ENCODE measurements around the gene ATP8B1.
A peak's percentile ranks its signal among the peaks of the same experiment; 100 is the strongest.
"Not testable (repeated sequence)": the region's sequence is repeated elsewhere in the genome, so short reads cannot be mapped to it uniquely, and the experiment has no call there.

The ATP8B1 gene

GRCh38 chr18:57730146-57730545 lies 73.0 kb downstream of the ATP8B1 start:
- no peaks in the 10 kb centered on the region for H3K4me1 ChIP-seq
- H3K9me3 ChIP-seq, result no peaks in the 10 kb centered on the region
- no peaks in the 10 kb centered on the region for H3K27me3 ChIP-seq (ENCODE audit: low read depth)
- no peak overlapping the region for H3K4me3 ChIP-seq
- no peak for DNase-seq (ENCODE audit: low spot score in 2 of 2)
- H3K36me3 ChIP-seq (replicated peaks), result no peaks in the 10 kb centered on the region
- in situ Hi-C loops (cut with MboI; ENCODE audit: low sequenced_read_pairs), result no loop called here

DNA sequence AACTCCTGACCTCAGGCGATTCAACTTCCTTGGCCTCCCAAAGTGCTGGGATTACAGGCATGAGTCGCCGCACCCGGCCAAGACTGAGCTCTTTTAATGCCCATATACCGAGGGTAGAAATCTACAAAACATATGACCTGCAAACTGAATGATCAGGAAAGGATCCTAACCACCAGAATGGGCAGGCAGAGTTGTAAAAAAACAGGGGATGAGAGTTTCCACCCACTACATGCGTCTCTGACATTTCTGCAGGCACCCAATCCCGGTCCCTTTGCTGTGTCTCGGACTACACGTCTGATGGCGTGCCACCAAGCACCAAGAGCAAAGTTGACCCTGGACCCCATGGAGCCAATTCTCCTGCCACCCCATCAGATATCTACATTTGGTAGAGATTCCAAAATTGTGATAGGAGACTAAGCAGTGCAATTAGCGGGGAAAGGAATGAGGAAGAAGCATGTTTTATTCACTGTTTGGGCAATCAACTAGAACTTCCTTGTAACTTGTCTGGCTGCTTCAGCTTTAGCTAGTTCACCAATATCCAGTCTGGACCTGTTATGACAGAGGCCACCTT lies 74.1 kb downstream of the ATP8B1 start:
- Histone ChIP-seq H3K9me3 (no peaks in the 10 kb centered on the region), H3K4me3 (no peak overlapping the region), H3K36me3 (replicated peaks) (no peaks in the 10 kb centered on the region), H3K27me3 (ENCODE audit: low read depth) (no peaks in the 10 kb centered on the region), H3K4me1 (no peaks in the 10 kb centered on the region)
- in situ Hi-C loops (cut with MboI; ENCODE audit: low sequenced_read_pairs), result no loop called here
- DNase-seq (ENCODE audit: low spot score in 2 of 2), result no peak

- no peaks in the 10 kb centered on the region for H3K36me3 ChIP-seq (replicated peaks)
- no peak for DNase-seq (ENCODE audit: low spot score in 2 of 2)
- no peaks in the 10 kb centered on the region for H3K27me3 ChIP-seq (ENCODE audit: low read depth)
- no peaks in the 10 kb centered on the region for H3K9me3 ChIP-seq
- no peak overlapping the region for H3K4me3 ChIP-seq
- no peaks in the 10 kb centered on the region for H3K4me1 ChIP-seq
- in situ Hi-C loops (cut with MboI; ENCODE audit: low sequenced_read_pairs), result no loop called here
These were observed 74.9 kb downstream of the ATP8B1 start for GRCh38 chr18:57727952-57728807.

GRCh38 chr18:57719211-57719935 lies 83.7 kb downstream of the ATP8B1 start:
- in situ Hi-C loops (cut with MboI; ENCODE audit: low sequenced_read_pairs); H3K27me3 ChIP-seq (ENCODE audit: low read depth); H3K9me3 ChIP-seq; H3K4me3 ChIP-seq; H3K4me1 ChIP-seq; H3K36me3 ChIP-seq (replicated peaks): not testable (repeated sequence)
- peak in 1 of 2 experiments; percentile 30 for DNase-seq (ENCODE audit: low spot score in 2 of 2)

- no peak for DNase-seq (ENCODE audit: low spot score in 2 of 2)
- Histone ChIP-seq H3K4me1 (no peaks in the 10 kb centered on the region), H3K27me3 (ENCODE audit: low read depth) (no peaks in the 10 kb centered on the region), H3K36me3 (replicated peaks) (no peaks in the 10 kb centered on the region), H3K4me3 (no peak overlapping the region), H3K9me3 (peaks cover 2% of the 10 kb centered on the region; the same call in 1 of the 2 replicates)
- in situ Hi-C loops (cut with MboI; ENCODE audit: low sequenced_read_pairs), result no loop called here
These were observed 86.6 kb downstream of the ATP8B1 start for GRCh38 chr18:57716549-57716948.

DNA sequence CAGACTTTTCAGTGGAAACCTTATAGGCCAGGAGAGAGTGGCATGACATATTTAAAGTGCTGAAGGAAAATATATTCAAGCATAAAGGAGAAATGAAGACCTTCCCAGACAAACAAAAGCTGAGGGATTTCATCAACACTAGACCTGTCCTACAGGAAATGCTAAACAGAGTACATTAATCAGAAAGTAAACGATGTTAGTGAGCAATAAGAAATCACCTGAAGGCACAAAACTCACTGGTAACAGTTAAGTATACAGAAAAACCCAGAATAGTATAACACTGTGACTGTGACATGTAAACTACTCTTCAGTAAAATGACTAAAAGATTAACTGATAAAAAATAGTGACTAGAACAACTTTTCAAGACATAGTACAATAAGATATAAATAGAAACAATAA lies 87.4 kb downstream of the ATP8B1 start:
- in situ Hi-C loops (cut with MboI; ENCODE audit: low sequenced_read_pairs), result no loop called here
- H3K27me3 ChIP-seq (ENCODE audit: low read depth), result no peaks in the 10 kb centered on the region
- H3K4me1 ChIP-seq, result no peaks in the 10 kb centered on the region
- DNase-seq (ENCODE audit: low spot score in 2 of 2), result no peak
- H3K36me3 ChIP-seq (replicated peaks), result no peaks in the 10 kb centered on the region
- H3K9me3 ChIP-seq, result peaks cover 2% of the 10 kb centered on the region; the same call in 1 of the 2 replicates
- H3K4me3 ChIP-seq, result no peak overlapping the region

GRCh38 chr18:57715073-57715472 lies 88.0 kb downstream of the ATP8B1 start:
- no peak for DNase-seq (ENCODE audit: low spot score in 2 of 2)
- peaks cover 2% of the 10 kb centered on the region; the same call in 1 of the 2 replicates for H3K9me3 ChIP-seq
- H3K4me1 ChIP-seq, result no peaks in the 10 kb centered on the region
- no peak overlapping the region for H3K4me3 ChIP-seq
- no peaks in the 10 kb centered on the region for H3K27me3 ChIP-seq (ENCODE audit: low read depth)
- H3K36me3 ChIP-seq (replicated peaks), result no peaks in the 10 kb centered on the region
- in situ Hi-C loops (cut with MboI; ENCODE audit: low sequenced_read_pairs), result no loop called here

- no peak for DNase-seq (ENCODE audit: low spot score in 2 of 2)
- Histone ChIP-seq H3K9me3 (peaks cover 2% of the 10 kb centered on the region), H3K4me3 (no peak overlapping the region), H3K36me3 (replicated peaks) (no peaks in the 10 kb centered on the region), H3K27me3 (ENCODE audit: low read depth) (no peaks in the 10 kb centered on the region), H3K4me1 (no peaks in the 10 kb centered on the region)
- in situ Hi-C loops (cut with MboI; ENCODE audit: low sequenced_read_pairs), result no loop called here
These were observed 92.9 kb downstream of the ATP8B1 start for GRCh38 chr18:57710226-57710625.

- DNase-seq (ENCODE audit: low spot score in 2 of 2), result no peak
- Histone ChIP-seq H3K4me1 (no peaks in the 10 kb centered on the region), H3K9me3 (no peaks in the 10 kb centered on the region; the same call in 1 of the 2 replicates), H3K4me3 (no peak overlapping the region), H3K36me3 (replicated peaks) (no peaks in the 10 kb centered on the region), H3K27me3 (ENCODE audit: low read depth) (no peaks in the 10 kb centered on the region)
- in situ Hi-C loops (cut with MboI; ENCODE audit: low sequenced_read_pairs), result no loop called here
These were observed 93.8 kb downstream of the ATP8B1 start for GRCh38 chr18:57709335-57709734.

GRCh38 chr18:57708288-57708687 lies 94.8 kb downstream of the ATP8B1 start:
- in situ Hi-C loops (cut with MboI; ENCODE audit: low sequenced_read_pairs), result no loop called here
- H3K4me1 ChIP-seq, result no peaks in the 10 kb centered on the region
- H3K36me3 ChIP-seq (replicated peaks), result no peaks in the 10 kb centered on the region
- no peak for DNase-seq (ENCODE audit: low spot score in 2 of 2)
- H3K9me3 ChIP-seq, result no peaks in the 10 kb centered on the region; the same call in 1 of the 2 replicates
- no peaks in the 10 kb centered on the region for H3K27me3 ChIP-seq (ENCODE audit: low read depth)
- no peak overlapping the region for H3K4me3 ChIP-seq

GRCh38 chr18:57705832-57706595 lies 97.1 kb downstream of the ATP8B1 start:
- H3K9me3 ChIP-seq, result no peaks in the 10 kb centered on the region; the same call in 1 of the 2 replicates
- H3K4me1 ChIP-seq, result no peaks in the 10 kb centered on the region
- in situ Hi-C loops (cut with MboI; ENCODE audit: low sequenced_read_pairs), result no loop called here
- no peak for DNase-seq (ENCODE audit: low spot score in 2 of 2)
- H3K27me3 ChIP-seq (ENCODE audit: low read depth), result no peaks in the 10 kb centered on the region
- no peaks in the 10 kb centered on the region for H3K36me3 ChIP-seq (replicated peaks)
- no peak overlapping the region for H3K4me3 ChIP-seq

DNA sequence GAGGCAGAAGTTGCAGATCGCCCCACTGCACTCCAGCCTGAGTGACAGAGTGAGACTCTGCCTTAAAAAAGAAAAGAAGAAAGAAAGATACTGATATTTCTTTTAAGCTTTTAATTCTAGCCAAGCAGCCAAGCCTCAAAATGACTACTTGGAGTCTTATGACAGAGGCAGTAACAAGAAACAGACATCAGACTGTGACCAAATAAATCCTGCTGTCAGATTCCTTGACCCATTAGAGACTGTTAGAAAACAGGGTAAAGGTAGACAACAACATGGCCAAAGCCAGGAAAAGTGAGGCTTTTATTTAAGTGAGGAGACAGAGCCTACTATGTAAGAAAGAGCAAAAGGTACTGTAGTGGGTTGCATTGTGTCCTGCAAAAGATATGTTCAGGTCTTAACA lies 98.1 kb downstream of the ATP8B1 start:
- no peaks in the 10 kb centered on the region for H3K4me1 ChIP-seq
- no peaks in the 10 kb centered on the region; the same call in 1 of the 2 replicates for H3K9me3 ChIP-seq
- no peaks in the 10 kb centered on the region for H3K36me3 ChIP-seq (replicated peaks)
- DNase-seq (ENCODE audit: low spot score in 2 of 2), result no peak
- H3K27me3 ChIP-seq (ENCODE audit: low read depth), result no peaks in the 10 kb centered on the region
- H3K4me3 ChIP-seq, result no peak overlapping the region
- in situ Hi-C loops (cut with MboI; ENCODE audit: low sequenced_read_pairs), result no loop called here

- H3K4me1 ChIP-seq, result peaks cover 9% of the 10 kb centered on the region
- in situ Hi-C loops (cut with MboI; ENCODE audit: low sequenced_read_pairs), result no loop called here
- no peaks in the 10 kb centered on the region for H3K27me3 ChIP-seq (ENCODE audit: low read depth)
- H3K9me3 ChIP-seq, result no peaks in the 10 kb centered on the region
- no peak overlapping the region for H3K4me3 ChIP-seq
- H3K36me3 ChIP-seq (replicated peaks), result no peaks in the 10 kb centered on the region
- peak; percentile 62 to 67 for DNase-seq (ENCODE audit: low spot score in 2 of 2)
These were observed 104.4 kb downstream of the ATP8B1 start for GRCh38 chr18:57698571-57699276.
